EH (cell line): ENCODE data around the gene KBTBD7.

ENCODE experiments used
- DNase-seq: peaks from one replicate; pipeline ENCODE4 v3.0.0-alpha.2; 2015; ENCODE audit warnings: low read depth

The KBTBD7 gene

GRCh38 chr13:41193919-41194824 is at the start of gene KBTBD7:
Gene KBTBD7, minus strand, starts transcription at chr13:41194569. Its CDS starts 312 bp downstream, at chr13:41194257.
- DNase-seq, result peak; percentile 98

- no peak for DNase-seq
Observed at GRCh38 chr13:41241626-41242025, 47.3 kb upstream of the KBTBD7 start.

DNA sequence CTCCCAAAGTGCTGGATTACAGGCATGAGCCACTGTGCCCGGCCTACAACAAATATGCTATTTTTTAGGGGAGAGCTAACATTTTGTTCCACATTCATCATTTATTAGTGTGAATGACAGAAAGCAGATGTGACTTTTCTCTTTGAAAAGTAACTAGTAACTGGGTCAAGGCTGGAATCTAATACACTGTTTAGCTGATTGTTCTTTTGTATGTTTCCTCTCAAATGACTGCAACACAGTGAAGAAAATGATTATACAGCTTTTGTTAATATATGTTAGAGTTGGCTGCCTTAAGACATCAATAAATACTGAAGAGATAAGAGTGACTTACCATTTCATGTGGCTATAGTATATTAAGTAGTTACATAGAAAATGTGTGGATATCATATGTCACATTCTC is 42.0 kb upstream of the KBTBD7 start:
- no peak for DNase-seq

DNA sequence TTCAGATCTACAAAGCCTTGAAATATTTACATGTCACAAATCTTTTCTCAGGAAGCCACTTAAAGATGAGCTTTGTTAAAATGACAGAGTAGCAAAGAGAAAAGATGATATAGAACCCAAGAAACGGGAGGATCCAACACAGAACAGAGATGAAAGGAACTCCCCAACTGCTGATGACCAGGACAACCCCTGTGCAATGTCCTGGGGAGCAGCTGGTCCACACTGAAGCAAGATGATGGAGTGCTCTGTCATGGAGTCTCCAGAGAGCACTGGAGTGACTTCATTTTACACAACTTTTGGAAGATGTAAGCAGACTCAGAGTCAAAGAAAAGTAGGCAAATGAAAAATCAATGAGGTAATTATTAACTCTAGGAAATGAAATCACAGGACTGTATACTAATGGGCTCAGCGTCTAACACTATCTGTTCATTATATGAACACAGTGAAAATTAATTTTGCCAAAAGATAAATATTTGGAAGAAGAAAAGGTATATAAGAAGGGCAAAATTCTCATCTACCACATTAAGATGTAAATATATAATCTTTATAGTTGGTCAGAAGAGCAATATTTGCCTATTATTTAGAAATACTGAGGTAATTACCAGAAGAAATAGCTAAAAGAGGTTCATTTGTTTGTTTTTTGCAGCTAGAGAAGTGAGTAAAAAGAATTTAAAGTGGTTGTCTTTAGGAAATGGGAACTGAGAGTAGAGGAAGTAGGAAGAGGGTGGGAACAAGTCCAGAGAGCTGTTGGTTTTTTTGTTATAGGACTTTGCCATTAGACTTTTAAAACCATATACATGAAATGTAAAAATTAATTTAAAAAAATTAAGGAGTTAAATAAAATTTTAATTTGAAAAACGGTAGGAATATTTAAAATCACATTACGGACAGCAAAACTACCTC is 38.5 kb upstream of the KBTBD7 start:
- no peak for DNase-seq

DNA sequence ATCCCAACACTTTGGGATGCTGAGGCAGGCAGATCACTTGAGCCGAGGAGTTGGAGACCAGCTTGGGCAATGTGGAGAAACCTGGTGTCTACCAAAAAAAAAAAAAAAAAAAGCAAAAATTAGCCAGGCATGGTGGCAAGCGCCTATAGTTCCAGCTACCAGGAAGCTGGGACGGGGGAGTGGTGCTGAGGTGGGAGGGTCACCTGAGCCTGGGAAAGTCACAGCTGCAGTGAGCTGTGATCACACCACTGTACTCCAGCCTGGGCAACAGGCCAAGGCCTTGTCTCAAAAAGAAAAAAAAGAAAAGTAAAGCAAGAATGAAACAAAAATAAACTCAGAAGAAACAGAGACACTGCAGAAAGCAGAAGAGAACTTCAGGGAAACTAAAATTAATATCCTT is 37.4 kb upstream of the KBTBD7 start:
- DNase-seq, result peak; percentile 36

GRCh38 chr13:41231025-41231677 is 36.8 kb upstream of the KBTBD7 start:
- DNase-seq, result no peak

- no peak for DNase-seq
Observed at GRCh38 chr13:41229356-41229755, 35.0 kb upstream of the KBTBD7 start.

DNA sequence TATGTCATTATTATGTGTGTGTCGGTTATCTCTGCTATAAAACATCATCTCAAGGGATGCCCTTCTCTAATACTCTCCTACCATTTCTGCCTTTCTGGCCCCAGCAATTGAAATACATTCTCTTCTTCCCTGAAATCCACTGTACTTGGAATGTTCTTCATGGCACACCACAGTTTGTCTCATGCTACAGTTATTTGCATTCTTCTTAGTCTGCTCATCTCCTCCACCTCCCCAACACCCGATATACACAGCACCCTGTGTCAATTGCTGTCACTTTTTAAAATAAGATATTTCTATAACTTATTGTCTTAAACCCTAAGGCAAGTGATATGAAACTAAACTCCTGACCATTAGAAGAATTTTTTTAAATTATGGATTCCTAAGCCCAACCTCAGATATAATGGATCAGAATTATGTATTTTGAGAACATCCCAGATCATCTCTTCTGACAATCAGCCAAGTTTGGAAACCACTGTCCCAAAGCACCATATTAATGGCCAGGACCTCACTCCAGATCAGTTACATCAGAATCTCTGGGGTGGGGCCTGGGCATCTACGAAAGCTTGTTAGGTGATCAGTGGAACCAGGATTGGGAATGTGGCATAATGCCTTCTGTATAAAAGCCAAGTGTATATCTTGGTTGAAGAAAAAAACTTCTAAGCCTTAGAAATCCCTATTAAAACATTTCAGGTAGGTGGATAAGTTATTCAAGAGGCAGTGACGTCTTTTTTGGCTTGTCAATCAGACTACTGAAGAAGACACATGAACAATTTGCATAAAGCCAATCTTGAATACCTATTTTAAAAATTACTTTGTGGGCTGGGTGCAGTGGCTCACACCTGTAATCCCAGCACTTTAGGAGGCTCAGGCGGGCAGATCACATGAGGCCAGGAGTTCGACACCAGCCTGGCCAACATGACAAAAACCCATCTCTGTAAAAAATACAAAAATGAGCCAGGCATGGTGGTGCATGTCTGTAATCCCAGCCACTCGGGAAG is 30.0 kb upstream of the KBTBD7 start:
- peak; percentile 90 for DNase-seq

- DNase-seq, result peak; percentile 62
Observed at GRCh38 chr13:41222259-41222852, 28.0 kb upstream of the KBTBD7 start.

DNA sequence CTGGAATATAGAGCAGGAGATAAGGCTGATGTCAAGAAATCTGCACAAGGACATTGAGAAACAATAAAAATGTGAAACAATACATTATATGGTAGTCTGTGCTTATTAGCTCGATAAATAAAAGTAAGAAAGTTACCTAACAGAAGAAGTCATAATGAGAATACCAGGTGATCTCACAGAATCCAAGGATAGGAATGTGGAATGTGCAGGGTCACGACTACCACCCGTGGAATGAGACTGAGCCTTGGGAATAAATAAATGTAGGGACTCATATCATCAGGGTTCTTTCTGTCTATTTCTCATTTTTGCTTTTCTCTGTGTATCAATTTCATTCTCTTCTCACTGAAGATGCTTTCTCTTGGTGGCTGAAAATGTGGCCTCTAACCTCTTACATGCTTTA is 26.0 kb upstream of the KBTBD7 start:
- DNase-seq, result no peak

DNA sequence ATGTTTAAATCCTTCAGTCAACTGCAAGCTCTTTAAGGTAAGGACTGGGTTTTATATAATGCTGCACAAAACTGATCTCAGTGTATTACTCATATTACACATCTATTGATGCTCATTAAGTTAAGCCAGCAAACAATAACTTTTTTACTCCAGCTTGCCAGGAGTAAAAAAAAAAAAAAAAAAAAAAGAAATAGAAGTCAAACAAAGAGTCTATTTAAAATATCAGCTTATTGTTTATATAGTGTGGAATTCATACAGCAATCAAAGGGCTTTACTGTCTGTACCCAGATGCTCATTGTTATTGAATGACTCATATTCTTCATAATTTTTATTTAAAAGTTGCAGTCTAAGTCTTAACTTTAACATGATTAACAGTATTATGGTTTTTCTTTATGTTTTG is 21.8 kb upstream of the KBTBD7 start:
- DNase-seq, result peak; percentile 64

DNA sequence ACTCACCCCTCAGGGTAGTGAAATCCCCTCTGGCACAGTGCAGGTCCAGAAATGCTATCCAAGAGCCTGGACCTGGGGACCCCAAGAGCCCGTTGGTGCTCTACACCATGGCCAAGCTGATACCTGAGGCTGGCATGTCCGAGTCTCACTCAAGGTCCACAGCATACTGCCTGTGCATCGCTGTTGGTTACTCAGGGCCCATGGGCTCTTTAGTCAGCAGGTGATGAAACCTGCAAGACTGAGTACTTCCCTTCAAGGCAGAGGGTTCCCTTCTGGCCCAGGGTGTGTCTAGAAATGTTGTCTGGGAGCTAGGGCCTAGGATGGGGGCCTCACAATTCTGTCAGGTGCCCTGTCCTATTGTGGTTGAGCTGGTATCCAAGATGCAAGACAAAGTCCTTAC is 19.6 kb upstream of the KBTBD7 start:
- DNase-seq, result no peak

DNA sequence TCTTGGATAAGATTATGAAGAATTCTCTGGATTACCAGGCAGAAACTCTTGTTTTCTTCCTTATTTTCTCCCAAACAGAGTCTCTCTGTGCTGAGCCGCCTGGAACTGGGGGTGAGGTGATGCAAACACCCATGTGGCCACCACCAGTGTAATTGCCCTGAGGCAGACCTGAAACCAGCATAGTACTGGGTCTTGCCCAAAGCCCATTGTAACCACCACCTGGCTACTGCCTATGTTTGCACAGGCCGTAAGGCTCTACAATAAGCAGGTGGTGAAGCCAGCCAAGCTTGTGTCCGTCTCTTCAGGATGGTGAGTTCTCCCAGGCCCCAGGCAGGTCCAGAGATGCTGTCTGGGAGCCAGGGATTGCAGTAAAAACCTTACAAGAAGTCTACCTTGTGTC is 18.9 kb upstream of the KBTBD7 start:
- DNase-seq, result no peak

- DNase-seq, result peak; percentile 64
Observed at GRCh38 chr13:41212881-41213280, 18.5 kb upstream of the KBTBD7 start.

DNA sequence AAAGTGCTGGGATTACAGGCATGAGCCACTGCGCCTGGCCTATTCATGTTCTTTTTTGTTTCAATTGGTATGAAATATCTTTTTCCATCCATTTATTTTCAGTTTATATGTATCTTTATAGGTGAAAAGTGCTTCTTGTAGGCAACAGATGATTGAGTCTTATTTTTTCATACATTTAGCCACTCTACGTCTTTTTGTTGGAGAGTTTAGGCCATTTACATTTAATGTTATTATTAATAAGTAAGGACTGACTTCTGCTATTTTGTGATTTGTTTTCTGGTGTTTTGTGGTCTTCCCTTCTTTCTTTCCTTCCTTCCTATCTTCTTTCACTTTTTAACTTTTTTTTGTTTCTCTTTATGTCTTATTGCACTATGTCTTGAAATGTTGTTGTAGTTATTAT is 16.7 kb upstream of the KBTBD7 start:
- no peak for DNase-seq

- no peak for DNase-seq
Observed at GRCh38 chr13:41206467-41206866, 12.1 kb upstream of the KBTBD7 start.

DNA sequence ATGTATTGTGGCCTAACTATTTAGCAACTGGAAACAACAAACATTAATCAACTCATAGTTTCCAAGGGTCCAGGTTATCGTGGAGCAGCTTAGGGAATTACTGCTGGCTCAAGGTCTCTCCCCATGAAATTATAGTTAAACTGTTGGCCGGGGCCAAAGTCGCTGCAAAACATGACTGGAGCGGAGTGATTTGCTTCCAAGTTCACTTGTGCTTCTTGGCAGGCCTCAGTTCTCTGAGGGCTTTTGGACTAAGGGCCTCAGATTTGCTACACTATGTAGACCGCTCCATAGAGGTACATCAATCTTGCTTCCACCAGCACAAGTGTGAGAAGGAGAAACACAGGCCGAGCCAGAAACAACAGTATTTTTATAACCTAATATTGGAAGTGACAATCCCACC is 9.4 kb upstream of the KBTBD7 start:
- no peak for DNase-seq

GRCh38 chr13:41200126-41200525 is 5.8 kb upstream of the KBTBD7 start:
- no peak for DNase-seq

- no peak for DNase-seq
Observed at GRCh38 chr13:41199526-41199925, 5.2 kb upstream of the KBTBD7 start.

DNA sequence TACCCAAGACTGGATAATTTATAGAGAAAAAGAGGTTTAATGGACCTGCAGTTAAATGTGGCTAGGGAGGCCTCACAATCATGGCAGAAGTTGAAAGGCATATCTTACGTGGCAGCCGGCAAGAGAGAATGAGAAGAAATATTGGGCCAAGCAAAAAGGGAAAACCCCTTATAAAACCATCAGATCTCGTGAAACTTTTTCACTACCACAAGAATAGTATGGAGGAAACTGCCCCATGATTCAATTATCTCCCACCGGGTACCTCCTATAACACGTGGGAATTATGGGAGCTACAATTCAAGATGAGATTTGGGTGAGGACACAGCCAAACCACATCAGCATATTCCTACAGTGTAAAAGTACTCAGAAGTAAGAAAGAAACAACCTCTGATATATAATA is 4.7 kb upstream of the KBTBD7 start:
- no peak for DNase-seq

DNA sequence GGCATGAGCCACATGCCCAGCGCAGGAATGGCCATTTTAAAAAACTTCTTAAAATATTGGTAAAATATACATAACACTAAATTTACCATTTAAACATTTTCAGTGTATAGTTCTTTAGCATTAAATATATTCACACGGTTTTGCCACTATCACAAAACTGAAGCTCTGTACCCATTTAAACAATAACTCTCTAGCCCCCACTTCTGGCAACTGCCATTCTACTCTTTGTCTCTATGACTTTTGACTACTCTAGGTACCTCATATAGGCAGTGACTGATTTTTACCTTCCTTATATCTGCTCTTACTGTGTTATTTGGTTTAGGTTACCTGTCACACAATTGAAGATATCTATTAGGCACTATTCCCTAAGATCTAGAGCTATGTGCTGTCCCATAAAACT is 2.3 kb upstream of the KBTBD7 start:
- peak; percentile 46 for DNase-seq
